GM12878 (cell line): ENCODE results near the gene DAPK2. TPM values are rescaled to one million over a fixed set of nuclear protein-coding genes. Genes with fewer than 3 reads are reported as not detected.

Experiments used
- CHD4 ChIP-seq: fragments of 200-600 bp; sonication (generic); IDR thresholded peaks from 2 replicates; pipeline ENCODE4 v1.6.1; 2016; ENCODE audit warnings: mild to moderate bottlenecking
- CTCF ChIP-seq, 3 experiments: IDR thresholded peaks in 2 of 3; conservative IDR thresholded peaks in 1 of 3; 2 replicates each; pipeline ENCODE4 v1.5.1; 2011; ENCODE audit warnings: low read depth in 3 of 3, low read length in 3 of 3, mild to moderate bottlenecking in 3 of 3, control low read depth in 2 of 3, moderate library complexity in 2 of 3, inconsistent platforms in 1 of 3, mixed read lengths in 1 of 3; ENCODE audit not compliant: control insufficient read depth in 2 of 3, insufficient read depth in 1 of 3; ENCODE audit errors: extremely low read depth in 1 of 3
- SPI1 ChIP-seq: IDR thresholded peaks from 2 replicates; pipeline ENCODE4 v1.6.1; 2011; ENCODE audit warnings: low read depth, mild to moderate bottlenecking, low read length, moderate library complexity, borderline replicate concordance; ENCODE audit not compliant: insufficient read depth
- ZNF592 ChIP-seq: fragments of 450-650 bp; IDR thresholded peaks from 2 replicates; pipeline ENCODE4 v1.6.1; 2017; ENCODE audit warnings: mild to moderate bottlenecking, moderate library complexity
- ZZZ3 ChIP-seq: IDR thresholded peaks from 2 replicates; pipeline ENCODE4 v1.6.1; 2011; ENCODE audit warnings: low read depth; ENCODE audit not compliant: control insufficient read depth, insufficient read length
- polyA plus RNA-seq, 11 experiments: library from polyadenylated mRNA; depleted of rRNA in 4 of 11; unstranded in 6 of 11; stranded (reverse) in 5 of 11; fragments of >200 nt; fragmentation: Nextera tagmentation in 4 of 11; fragmentation: Illumina TruSeq in 1 of 11; extraction: Ambion mirVana in 4 of 11; extraction: Trizol in 1 of 11; gene quantifications; 1 replicate in 1 of 11; 2 replicates in 10 of 11; pipeline versions ENCODE4 v1.2.1 to v1.2.3, GENCODE V29; 2011 to 2016; ENCODE audit warnings: inconsistent platforms in 2 of 11, missing spikeins in 2 of 11, low read depth in 1 of 11
- total RNA-seq, 4 experiments: library from RNA; depleted of rRNA in 3 of 4; stranded (reverse); fragments of >200 nt in 3 of 4; fragmentation: Illumina TruSeq in 1 of 4; extraction: Trizol in 1 of 4; gene quantifications; 2 replicates each; pipeline versions ENCODE4 v1.2.1 to v1.2.3, GENCODE V29; 2013 to 2021

Gene DAPK2
- total and polyA plus RNA-seq, 10 of the 15 experiments (the other 5 are each of a cell fraction or from before 2014, with no cell fraction given): 0.69 to 8.4 (median 4.1) TPM

DNA sequence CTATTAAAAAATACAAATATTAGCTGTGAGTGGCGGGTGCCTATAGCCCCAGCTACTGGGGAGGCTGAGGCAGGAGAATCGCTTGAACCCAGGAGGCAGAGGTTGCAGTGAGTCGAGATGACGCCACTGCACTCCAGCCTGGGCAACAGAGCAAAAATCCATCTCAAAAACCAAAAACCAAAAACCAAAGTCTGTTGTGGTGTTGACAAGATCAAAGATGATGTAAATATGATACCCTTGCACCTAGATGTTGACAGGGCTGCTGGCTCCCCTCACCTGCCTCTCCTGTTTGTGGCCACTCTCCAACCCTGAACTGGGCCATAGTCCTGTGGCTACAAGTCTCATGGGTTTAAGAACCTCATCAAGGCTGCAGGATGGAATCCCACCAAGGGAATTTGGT, 16.2 kb downstream of the DAPK2 start (continued):
- TF ChIP-seq ZZZ3 (no peak), CHD4 (no peak), CTCF (IDR thresholded peaks at IDR 0.05 in 2 of 3, conservative IDR thresholded peaks at IDR 0.05 in 1 of 3; ENCODE audit: control insufficient read depth in 2 of 3, extremely low read depth in 1 of 3, insufficient read depth in 1 of 3, low read depth in 3 of 3, low read length in 3 of 3) (no peak), SPI1 (no peak), ZNF592 (no peak)
